Measurements from ENCODE around the gene SOWAHB.

The SOWAHB gene, protein sequence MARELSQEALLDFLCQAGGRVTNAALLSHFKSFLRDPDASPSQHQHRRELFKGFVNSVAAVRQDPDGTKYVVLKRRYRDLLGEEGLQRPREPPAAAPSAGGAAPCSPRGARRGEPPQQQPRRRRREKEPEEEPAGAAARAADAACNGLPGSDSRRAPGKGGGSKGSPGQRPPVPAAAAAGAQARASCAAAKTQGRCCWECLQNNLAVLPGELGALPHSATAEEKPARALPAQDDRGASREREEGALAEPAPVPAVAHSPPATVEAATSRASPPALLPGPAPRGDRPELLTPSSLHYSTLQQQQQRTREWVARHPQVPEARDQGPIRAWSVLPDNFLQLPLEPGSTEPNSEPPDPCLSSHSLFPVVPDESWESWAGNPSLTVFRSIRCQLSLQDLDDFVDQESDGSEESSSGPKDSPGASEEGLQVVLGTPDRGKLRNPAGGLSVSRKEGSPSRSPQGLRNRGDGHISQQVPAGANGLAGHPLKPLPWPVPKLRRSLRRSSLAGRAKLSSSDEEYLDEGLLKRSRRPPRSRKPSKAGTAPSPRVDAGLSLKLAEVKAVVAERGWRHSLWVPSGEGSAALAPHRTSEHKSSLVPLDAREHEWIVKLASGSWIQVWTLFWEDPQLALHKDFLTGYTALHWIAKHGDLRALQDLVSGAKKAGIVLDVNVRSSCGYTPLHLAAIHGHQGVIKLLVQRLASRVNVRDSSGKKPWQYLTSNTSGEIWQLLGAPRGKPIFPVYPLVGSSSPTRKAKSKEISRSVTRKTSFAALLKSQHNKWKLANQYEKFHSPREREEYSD

DNA sequence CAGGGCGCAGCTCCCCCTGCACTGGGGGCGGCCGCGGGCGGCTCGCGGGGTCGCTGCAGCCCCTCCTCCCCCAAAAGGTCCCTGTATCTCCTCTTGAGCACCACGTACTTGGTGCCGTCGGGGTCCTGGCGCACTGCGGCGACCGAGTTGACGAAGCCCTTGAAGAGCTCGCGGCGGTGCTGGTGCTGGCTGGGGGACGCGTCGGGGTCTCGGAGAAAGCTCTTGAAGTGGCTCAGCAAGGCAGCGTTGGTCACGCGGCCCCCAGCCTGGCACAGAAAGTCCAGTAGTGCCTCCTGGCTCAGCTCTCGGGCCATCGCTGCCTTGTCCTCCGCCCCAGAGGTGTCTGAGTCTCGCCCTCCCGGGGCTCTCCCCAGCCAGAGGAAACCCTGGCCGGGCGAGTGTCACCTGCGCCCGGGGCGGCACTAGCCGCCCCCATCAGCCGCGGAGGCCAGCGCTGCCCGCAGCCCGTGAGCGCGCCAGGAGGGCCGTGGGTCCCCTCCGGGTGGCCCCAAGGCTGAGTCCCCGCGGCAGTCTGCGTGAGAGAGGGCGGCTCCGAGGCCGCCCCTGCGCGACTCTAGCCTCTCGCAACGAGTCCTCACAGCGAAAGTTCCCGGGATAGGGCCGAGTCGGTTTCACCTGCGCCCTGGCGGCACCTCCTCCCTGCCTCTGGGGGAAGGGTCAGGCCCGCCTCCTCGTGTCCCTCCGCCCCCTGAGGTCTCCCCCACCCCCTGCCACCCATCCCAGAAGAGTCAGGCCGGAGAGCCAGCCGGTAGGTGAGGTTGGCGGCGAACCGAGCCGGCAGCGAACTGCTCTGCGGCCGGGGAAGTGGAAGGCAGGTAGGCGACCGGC, at the start of gene SOWAHB:
Gene SOWAHB (minus strand): TSS at position 609 of the 849 bp plus-strand sequence. CDS start 295 bp downstream, at position 314.
- DNase-seq (ENCODE audit: low spot score): no peak

DNA sequence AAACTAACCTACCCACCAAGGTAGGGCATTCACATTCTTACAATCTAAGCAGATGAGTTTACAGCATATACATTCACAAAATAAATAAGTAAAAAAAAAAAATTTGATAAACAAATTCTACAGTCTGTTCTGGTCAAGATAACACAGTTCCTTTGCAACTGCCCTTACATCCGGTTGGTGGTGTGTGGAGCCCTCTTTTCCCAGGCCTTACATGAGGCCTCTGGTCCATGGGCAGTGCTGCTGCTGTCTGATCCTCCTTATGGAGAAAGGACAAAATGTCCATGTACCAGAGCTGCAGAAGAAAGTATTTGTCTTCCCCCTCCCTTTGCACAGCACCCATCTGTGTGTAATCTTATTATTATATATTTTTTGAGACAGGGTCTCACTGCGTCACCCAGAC, 49.4 kb upstream of the SOWAHB start:
- no peak for DNase-seq (ENCODE audit: low spot score)

DNA sequence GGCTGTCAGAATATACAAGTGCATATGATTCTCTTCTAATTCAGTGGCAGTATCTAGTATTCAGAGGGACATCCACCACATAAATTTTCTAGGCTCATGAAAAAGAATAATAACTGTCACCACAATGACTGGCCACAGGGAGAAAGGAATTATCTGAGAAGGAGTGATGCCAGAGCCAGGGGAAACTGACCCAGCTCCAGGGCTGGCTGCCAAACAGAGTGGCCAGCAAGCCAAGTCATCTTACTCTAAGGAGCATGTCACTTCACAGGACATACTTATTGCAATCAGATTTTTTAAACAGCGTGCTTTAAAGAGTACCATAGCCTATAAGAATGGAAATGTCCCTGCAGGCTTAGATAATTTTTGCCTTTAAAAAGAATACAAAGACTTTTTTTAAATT, 45.8 kb upstream of the SOWAHB start:
- DNase-seq (ENCODE audit: low spot score): no peak

DNA sequence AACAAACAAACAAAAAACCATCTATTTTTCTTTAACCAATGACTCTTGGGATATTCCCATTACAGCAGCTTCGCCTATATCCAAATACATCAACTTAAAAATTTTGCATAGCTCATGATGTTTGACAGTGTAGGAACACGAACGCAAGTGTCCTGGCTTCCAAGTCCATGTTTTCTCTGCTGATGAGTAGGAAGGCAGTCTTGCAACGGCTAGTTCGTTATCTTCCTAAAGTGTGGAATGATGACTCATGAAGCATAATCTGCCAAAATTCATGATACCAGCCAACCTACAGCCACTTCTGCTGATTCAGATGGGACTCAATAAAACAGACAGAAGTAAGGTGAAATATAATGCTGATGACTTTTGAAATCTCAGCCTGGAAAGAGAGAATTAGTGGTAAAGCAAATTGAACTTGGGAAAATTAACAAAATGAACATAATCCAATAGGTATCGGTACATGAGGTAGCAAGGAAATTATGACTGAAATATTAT, 45.2 kb upstream of the SOWAHB start:
- no peak for DNase-seq (ENCODE audit: low spot score)

DNA sequence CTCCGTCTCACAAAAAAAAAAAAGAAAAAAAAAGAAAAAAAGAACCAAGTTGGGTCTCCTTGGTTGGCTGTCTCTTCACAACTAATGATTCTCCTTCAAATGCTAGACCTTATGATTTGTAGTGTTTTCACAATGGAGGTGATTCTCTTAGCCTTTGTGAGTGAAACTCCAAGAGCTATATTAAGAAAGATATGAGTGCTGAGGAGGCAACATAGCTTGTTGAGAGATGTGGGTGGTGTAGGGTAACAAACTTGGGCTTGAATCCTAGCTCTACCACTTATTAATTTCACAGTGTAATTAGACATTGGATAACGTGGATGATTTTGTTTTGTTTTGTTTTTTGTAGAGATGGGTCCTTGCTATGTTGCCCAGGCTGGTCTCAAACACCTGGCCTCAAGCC, 41.2 kb upstream of the SOWAHB start:
- DNase-seq (ENCODE audit: low spot score): no peak

DNA sequence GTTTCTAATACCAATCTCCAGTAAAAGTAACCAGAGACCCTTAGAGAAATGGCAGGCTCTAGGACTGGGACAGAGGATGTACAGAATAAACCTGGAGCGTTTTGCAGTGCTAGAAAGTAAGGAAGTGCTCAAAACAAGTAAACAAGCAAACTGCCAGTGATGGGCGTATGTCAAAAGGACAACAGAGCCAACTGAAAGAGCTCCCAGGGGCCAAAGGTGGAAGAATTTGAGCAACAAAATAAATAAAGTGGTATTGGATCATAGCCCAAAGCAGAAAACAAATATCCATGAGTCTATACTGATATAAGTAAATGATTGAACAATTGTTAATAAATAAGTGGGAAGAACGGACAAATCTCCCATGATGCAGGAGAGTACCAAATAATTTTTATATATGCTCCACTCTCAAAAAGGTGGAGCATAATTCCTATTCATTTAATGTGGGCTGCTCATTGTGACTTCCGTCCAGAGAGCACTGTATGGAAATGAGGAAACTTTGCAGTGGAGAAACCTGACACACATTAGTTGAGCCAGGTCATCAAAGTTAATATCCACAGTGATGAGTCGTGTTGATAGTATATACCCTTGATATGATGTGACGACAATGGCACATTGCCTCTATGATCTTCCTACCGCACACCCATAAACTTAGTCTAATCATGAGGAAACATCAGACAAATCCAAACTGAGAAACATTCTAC, 33.8 kb upstream of the SOWAHB start:
- DNase-seq (ENCODE audit: low spot score): no peak

DNA sequence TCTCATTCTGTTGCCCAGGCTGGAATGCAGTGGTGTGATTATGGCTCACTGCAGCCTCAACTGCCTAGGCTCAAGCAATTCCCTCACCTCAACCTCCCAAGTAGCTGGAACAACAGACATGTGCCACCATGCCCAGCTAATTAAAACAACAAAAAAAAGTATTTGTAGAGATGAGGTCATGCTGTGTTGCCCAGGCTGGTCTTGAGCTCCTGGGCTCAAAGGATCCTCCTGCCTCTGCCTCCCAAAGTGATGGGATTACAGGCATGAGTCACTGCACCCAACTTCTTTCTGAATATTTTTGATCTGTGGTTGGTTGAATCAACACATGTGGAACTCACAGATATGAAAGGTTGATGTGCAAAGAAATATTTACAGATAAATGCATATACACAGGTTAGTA, 33.1 kb upstream of the SOWAHB start:
- DNase-seq (ENCODE audit: low spot score): no peak

DNA sequence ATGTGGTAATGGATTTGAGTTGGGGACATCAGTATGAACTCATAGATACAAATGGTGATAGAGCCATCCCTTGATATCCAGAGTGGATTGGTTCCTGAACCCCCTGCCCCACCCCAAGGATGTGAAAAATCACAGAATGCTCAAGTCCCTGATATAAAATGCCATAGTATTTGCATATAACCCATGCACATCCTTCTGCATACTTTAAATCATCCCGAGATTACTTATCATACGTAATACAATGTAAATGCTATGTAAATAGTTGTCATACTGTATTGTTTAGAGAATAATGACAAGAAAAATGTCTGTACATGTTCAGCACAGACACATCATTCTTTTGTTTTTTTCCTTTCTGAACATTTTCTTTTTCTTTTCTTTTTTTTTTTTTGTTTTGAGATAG, 32.7 kb upstream of the SOWAHB start:
- DNase-seq (ENCODE audit: low spot score): no peak

DNA sequence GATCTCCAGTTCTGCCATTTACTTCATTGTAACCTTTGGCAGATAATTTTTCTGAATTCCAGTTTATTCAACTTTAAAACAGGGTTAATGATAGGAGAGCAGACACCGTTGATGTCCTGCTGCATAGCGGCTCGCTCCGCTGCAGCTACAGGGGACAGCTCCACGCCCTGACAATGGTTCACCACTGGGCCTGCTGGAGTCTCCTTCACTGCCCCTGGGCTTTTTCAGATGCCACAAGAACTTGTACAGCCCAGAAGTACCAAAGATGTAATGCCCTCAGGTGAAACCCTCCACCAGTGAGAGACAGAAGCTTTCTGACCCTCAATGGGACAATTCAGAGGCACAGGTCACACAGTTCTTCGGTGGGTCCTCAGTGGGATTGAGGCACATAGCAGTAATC, 28.9 kb upstream of the SOWAHB start:
- DNase-seq (ENCODE audit: low spot score): no peak

DNA sequence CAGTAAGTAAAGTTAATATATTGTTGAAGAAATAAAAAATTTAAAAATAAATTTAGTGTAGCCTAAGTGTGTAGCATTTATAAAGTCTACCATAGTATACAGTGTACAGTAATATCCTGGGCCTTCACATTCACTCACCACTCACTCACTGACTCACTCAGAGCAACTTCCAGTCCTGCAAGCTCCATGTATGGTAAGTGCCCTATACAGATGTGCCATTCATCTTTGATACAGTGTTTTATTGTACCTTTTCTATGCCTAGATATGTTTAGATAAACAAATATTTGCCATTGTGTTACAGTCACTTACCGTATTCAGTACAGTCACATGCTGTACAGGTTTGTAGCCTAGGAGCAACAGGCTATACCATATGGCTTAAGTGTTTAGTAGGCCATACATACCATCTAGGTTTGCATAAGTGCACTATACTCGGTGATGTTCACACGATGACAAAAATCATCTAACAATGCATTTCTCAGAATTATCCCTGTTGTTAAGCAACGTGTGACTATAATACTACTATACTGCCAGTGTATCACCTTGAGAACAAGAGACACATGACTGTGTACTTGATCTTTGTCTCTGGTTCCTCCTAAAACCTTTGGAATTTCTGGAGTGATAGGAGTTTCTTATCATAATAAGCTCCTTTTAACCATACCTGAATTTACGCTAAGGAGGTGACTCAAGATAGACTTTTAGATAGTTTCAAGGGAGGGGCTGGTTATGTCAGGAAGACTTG, 25.8 kb upstream of the SOWAHB start:
- no peak for DNase-seq (ENCODE audit: low spot score)

DNA sequence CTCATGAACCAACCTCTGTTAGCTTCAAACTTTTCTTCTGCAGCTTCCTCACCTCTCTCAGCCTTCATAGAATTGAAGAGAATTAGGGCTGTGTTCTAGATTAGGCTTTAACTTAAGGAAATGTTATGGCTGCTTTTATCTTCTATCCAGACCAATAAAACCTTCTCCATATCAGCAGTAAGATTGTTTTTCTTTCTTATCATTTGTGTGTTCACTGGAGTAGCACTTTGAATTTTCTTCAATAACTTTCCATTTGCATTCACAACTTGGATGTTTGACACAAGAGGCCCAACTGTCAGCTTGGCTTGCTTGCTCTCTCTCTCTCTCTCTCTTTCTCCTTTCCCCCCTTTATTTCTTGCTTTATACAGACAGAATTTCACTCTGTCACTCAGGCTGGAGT, 22.8 kb upstream of the SOWAHB start:
- DNase-seq (ENCODE audit: low spot score): no peak

DNA sequence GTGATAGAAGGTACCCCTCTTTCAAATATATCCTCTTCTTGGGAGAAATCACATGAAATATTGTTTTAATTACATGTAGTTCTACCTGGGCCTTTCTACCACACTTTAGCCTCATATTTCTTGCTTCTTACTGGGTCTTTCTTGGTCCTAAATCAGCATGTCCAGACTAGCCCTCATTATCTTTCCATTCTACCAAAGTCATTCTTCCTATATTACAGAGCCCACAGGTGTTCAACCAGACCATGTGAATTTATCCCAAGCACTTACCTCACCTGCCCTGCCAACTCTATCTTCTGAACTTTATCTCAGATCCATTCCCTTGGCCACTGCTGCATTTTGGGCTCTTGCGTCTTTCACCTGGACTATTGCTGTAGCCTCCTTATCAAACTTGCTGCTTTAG, 11.8 kb upstream of the SOWAHB start:
- DNase-seq (ENCODE audit: low spot score): no peak

DNA sequence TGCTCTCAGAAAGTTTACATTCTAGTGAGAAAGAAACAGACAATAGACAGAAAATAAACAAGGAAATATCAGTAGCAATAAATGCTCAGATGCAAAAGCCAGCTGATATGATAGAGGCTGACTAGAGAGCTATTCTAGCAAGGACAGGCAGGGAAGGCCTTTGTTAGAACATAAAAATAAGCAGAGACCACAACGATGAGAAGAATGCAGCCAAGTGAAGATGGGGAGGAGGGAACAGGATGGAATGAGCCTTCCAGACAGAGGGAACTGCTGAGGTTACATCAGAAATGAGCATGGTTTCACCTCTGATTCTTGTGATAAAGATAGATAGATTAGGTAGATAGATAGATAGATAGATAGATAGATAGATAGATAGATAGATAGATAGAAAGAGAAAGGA, 7.6 kb upstream of the SOWAHB start:
- no peak for DNase-seq (ENCODE audit: low spot score)

DNA sequence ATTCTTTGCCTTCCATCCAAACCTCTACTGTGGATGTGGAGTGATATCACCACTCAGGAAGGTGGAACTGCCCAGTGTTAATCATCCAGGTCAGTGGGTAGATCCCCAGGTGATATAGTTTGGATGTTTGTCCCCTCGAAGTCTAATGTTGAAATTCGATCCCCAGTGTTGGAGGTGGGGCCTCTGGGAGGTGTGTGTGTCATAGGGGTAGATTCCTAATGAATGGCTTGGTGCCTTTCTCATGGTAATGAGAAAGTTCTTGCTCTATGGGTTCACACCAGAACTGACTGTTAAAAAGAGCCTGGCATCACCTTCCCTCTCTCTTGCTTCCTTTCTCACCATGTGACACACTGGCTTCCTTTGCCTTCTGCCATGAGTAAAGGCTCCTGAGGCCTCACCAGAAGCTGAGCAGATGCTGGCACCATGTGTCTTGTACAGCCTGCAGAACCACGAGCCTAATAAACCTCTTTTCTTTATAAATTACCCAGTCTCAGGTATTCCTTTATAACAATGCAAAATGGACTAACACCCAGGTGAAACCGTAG, 6.8 kb upstream of the SOWAHB start:
- DNase-seq (ENCODE audit: low spot score): no peak

DNA sequence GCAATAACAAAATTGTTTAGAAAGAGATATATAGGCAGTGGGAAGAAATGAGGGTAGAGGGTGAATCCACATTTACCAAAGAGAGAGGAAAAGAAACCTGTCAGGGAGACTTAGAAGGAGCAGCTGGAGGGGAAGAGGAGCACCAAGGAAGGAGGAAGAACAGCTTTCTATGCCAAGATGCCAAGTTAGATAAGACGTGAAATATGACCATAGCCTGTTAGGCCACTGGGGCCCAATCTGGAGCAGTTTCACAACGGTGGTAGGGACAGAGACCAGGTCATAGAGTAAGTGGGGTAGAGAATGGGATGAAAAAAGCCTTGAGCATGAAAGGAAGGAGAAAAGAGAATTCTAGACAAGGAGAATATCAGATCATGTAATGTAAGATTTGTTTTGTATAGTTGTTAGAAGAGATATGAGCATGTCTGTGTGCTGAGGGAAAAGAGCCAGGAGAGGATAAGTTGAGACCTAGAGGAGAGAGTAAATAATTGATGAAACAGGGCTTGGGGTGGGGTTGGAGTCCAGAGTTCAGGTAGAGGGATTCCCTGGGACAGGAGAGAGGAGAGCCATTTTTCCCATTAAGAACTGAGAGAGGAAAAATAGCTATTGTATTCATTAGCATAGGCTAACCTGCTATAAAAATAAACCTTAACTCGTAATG, 4.4 kb upstream of the SOWAHB start:
- DNase-seq (ENCODE audit: low spot score): no peak

DNA sequence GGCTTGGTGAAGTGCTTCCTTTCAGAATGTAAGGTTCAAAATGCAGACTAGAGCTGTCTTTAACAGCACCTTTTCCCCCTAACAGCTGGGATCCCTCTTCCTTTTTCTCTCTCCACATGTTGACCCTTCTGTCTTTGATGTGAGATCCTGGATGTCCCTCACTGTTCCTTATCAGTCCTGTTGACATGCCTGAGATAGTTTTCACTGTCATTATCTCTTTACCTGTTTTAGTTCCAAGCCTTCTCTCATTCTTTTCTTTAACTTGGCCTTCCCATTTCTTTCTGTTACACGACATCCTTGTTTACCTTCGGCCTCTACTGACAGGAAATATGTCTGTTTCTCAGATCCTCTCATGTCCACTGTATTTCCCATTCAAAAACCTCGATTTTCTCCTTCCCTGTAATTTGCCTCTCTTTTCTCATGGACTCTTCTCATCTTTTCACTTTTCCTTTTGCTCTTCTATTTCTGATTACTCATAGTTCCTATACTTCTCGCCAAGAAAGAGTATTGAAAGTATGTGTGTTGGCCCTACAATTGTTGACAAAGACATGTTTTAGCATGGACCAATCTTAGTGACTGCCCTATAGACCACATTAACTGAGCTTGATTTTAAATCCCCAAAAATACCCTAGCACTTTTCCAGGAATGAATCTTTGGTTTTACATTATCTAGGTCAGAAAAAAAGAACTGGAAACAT, 1.2 kb upstream of the SOWAHB start:
- no peak for DNase-seq (ENCODE audit: low spot score)

DNA sequence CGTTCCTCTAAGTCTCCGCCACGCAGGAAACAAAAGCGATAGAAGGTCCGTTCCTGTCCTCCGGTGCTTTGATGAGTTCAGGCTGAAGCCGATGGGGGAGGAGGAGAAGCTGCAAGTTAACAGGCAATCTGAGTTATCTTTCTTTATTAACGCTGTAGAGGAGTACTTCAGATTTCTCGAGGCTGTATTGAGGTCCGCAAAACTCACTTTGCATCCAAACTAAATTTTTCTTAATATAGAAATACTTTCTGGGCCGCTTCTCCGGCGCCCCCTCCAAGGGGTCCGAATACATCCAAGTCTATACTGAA, 395 bp upstream of the SOWAHB start:
- DNase-seq (ENCODE audit: low spot score): no peak

DNA sequence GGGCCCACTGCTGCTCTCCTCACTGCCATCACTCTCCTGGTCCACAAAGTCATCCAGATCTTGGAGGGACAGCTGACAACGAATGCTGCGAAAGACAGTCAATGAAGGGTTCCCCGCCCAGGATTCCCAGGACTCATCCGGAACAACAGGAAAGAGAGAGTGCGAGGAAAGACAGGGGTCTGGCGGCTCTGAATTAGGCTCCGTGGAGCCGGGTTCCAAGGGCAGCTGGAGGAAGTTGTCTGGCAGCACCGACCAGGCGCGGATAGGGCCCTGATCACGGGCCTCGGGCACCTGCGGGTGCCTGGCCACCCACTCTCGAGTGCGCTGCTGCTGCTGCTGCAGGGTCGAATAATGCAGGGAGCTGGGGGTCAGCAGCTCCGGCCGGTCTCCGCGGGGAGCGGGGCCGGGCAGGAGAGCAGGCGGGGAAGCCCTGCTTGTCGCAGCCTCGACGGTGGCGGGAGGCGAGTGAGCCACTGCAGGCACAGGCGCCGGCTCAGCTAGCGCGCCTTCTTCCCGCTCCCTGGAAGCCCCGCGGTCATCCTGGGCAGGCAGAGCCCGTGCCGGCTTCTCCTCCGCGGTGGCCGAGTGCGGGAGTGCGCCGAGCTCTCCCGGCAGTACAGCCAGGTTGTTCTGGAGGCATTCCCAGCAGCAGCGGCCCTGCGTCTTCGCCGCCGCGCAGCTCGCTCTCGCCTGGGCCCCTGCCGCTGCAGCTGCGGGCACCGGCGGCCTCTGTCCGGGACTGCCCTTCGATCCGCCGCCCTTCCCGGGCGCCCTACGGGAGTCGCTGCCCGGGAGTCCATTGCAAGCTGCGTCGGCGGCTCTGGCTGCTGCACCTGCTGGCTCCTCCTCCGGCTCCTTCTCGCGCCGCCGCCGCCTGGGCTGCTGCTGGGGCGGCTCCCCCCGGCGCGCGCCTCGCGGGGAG, 1.1 kb downstream of the SOWAHB start:
- DNase-seq (ENCODE audit: low spot score): no peak

DNA sequence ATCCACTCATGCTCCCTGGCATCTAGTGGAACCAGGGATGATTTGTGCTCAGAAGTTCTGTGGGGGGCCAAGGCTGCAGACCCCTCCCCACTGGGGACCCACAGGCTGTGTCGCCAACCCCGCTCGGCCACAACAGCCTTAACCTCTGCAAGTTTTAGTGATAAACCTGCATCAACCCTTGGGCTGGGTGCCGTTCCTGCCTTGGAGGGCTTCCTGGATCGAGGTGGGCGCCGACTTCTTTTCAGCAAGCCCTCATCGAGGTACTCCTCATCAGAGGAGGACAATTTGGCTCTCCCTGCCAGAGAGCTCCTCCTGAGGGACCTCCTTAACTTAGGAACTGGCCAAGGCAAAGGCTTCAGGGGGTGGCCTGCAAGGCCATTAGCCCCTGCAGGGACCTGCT, 1.9 kb downstream of the SOWAHB start:
- no peak for DNase-seq (ENCODE audit: low spot score)
